PC-3 (cell line): ENCODE results near the gene EXOG. TPM values are rescaled to one million over a fixed set of nuclear protein-coding genes. Genes with fewer than 3 reads are reported as not detected.

ENCODE experiments used
- ATAC-seq: fragments of 200-7000 bp; cut with Tn5 transposase; 2 replicates; pipeline ENCODE4 v1.9.1; 2020; ENCODE audit warnings: mild to moderate bottlenecking, moderate library complexity
- BruUV-seq: library from RNA; stranded (reverse); fragments of 400-500 nt; replicated peaks from 2 replicates; lab custom pipeline; 2021; lab: Mats Ljungman, UMichigan
- CTCF ChIA-PET: fragments of 300-600 bp; sonication (Branson Sonifier 250); formaldehyde crosslinking; loops from one replicate; lab custom pipeline; 2022; ENCODE audit warnings: antibody characterized with exemption; lab: Charles Lee
- POLR2A ChIA-PET: fragments of 300-600 bp; sonication (Branson Sonifier 250); formaldehyde crosslinking; loops from one replicate; lab custom pipeline; 2022; ENCODE audit warnings: antibody characterized with exemption; ENCODE audit not compliant: unreplicated experiment; lab: Charles Lee
- DNase-seq: peaks from one replicate; pipeline ENCODE4 v3.0.0-alpha.2; 2015
- H2AFZ ChIP-seq: fragments of 300-600 bp; sonication (generic); 2 replicates; pipeline ENCODE4 v1.6.0; 2016; ENCODE audit warnings: antibody characterized with exemption, low read length
- H3F3A ChIP-seq: fragments of 300-600 bp; sonication (generic); one replicate; pipeline ENCODE4 v1.6.0; 2017; ENCODE audit warnings: antibody characterized with exemption, low read length, control low read depth, mild to moderate bottlenecking; ENCODE audit not compliant: unreplicated experiment
- H3K27ac ChIP-seq: fragments of 300-600 bp; sonication (generic); 2 replicates; pipeline ENCODE4 v1.5.1; 2016; ENCODE audit warnings: mild to moderate bottlenecking, low read length
- H3K27me3 ChIP-seq: fragments of 300-600 bp; sonication (generic); 2 replicates; pipeline ENCODE4 v1.6.1; 2016; ENCODE audit warnings: low read length, mixed read lengths
- H3K36me3 ChIP-seq: fragments of 300-600 bp; sonication (generic); 2 replicates; pipeline ENCODE4 v1.6.1; 2016; ENCODE audit warnings: low read depth, mixed run types, low read length, mixed read lengths
- H3K4me1 ChIP-seq: fragments of 300-600 bp; sonication (generic); 2 replicates; pipeline ENCODE4 v1.5.1; 2016; ENCODE audit warnings: low read length; ENCODE audit not compliant: insufficient read depth
- H3K4me2 ChIP-seq: fragments of 300-600 bp; sonication (generic); 2 replicates; pipeline ENCODE4 v1.6.0; 2016; ENCODE audit warnings: low read length
- H3K4me3 ChIP-seq: fragments of 300-600 bp; sonication (generic); 2 replicates; pipeline ENCODE4 v1.5.1; 2016; ENCODE audit warnings: mild to moderate bottlenecking, low read length, mixed read lengths
- H3K79me2 ChIP-seq: fragments of 300-600 bp; sonication (generic); 2 replicates; pipeline ENCODE4 v1.6.1; 2017; ENCODE audit warnings: low read length, mixed read lengths
- H3K9ac ChIP-seq: fragments of 300-600 bp; sonication (generic); 2 replicates; pipeline ENCODE4 v1.6.0; 2016; ENCODE audit warnings: mild to moderate bottlenecking, low read length
- H3K9me2 ChIP-seq: fragments of 300-600 bp; sonication (generic); replicated peaks from 2 replicates; pipeline ENCODE4 v1.6.1; 2016; ENCODE audit warnings: mixed run types, low read length, mixed read lengths
- H3K9me3 ChIP-seq: fragments of 300-600 bp; sonication (generic); 2 replicates; pipeline ENCODE4 v1.6.1; 2016; ENCODE audit warnings: low read length, mixed read lengths
- H4K20me1 ChIP-seq: fragments of 300-600 bp; sonication (generic); 2 replicates; pipeline ENCODE4 v1.6.1; 2016; ENCODE audit warnings: low read length, mixed read lengths
- CTCF ChIP-seq: fragments of 300-600 bp; sonication (generic); conservative IDR thresholded peaks from 2 replicates; pipeline ENCODE4 v1.5.1; 2017; ENCODE audit warnings: antibody characterized with exemption, low read depth, mild to moderate bottlenecking, low read length
- EZH2 ChIP-seq: fragments of 300-600 bp; sonication (generic); IDR thresholded peaks from one replicate; pipeline ENCODE4 v1.6.1; 2017; ENCODE audit warnings: antibody characterized with exemption, mild to moderate bottlenecking, low read length; ENCODE audit not compliant: unreplicated experiment
- EZH2phosphoT487 ChIP-seq: fragments of 300-600 bp; sonication (generic); IDR thresholded peaks from 2 replicates; pipeline ENCODE4 v1.6.1; 2018; ENCODE audit warnings: mild to moderate bottlenecking, antibody characterized with exemption, low read length, borderline replicate concordance
- intact Hi-C: fragments of 100-400 bp; cut with micrococcal nuclease; formaldehyde crosslinking; loops from 2 replicates; pipeline ENCODE4 v1.9.0; 2023
- total RNA-seq: library from RNA; depleted of rRNA; stranded (reverse); fragments of >200 nt; gene quantifications from 2 replicates; pipeline ENCODE4 v1.2.3, GENCODE V29; 2014

Gene EXOG
- total RNA-seq, 1 experiment from 2014 or later, result 10.0 TPM

- H3K27ac ChIP-seq, result no peak overlapping the region
- CTCF ChIA-PET, result no interaction called here
- no peak for DNase-seq
- H3K9me2 ChIP-seq, result no peaks in the 10 kb centered on the region
- H2AFZ ChIP-seq, result no peak overlapping the region
- H3K4me1 ChIP-seq, result no peaks in the 10 kb centered on the region
- H3K4me3 ChIP-seq, result no peak overlapping the region
- no peaks in the 10 kb centered on the region for H3K9me3 ChIP-seq
- TF ChIP-seq EZH2 (no peak), CTCF (no peak), EZH2phosphoT487 (no peak)
- H4K20me1 ChIP-seq, result no peaks in the 10 kb centered on the region
- peaks cover 9% of the 10 kb centered on the region; the same call in 1 of the 2 replicates for H3K36me3 ChIP-seq
- no peaks in the 10 kb centered on the region for H3F3A ChIP-seq
- no peak overlapping the region for H3K9ac ChIP-seq
- ATAC-seq, result no peak
- intact Hi-C loops, result no loop called here
- no peaks in the 10 kb centered on the region for H3K79me2 ChIP-seq
- H3K27me3 ChIP-seq, result no peaks in the 10 kb centered on the region
- no peak overlapping the region for H3K4me2 ChIP-seq
- BruUV-seq, result no TSS peak
- POLR2A ChIA-PET, result no interaction called here
Observed at GRCh38 chr3:38533285-38533976, 37.3 kb downstream of the EXOG start.

GRCh38 chr3:38534180-38534579 lies 38.0 kb downstream of the EXOG start:
- intact Hi-C loops, result no loop called here
- no peak overlapping the region for H2AFZ ChIP-seq
- no peaks in the 10 kb centered on the region for H3F3A ChIP-seq
- POLR2A ChIA-PET, result no interaction called here
- ATAC-seq (no peak), DNase-seq (no peak)
- H4K20me1 ChIP-seq, result no peaks in the 10 kb centered on the region
- H3K27me3 ChIP-seq, result no peaks in the 10 kb centered on the region
- no peaks in the 10 kb centered on the region for H3K9me2 ChIP-seq
- no peak overlapping the region for H3K4me3 ChIP-seq
- H3K27ac ChIP-seq, result no peak overlapping the region
- peaks cover 8% of the 10 kb centered on the region; the same call in 1 of the 2 replicates for H3K36me3 ChIP-seq
- H3K9ac ChIP-seq, result no peak overlapping the region
- no peaks in the 10 kb centered on the region for H3K4me1 ChIP-seq
- CTCF ChIA-PET, result no interaction called here
- no peak for TF ChIP-seq CTCF
- TF ChIP-seq EZH2phosphoT487, result no peak
- TF ChIP-seq EZH2, result no peak
- no peaks in the 10 kb centered on the region for H3K79me2 ChIP-seq
- no TSS peak for BruUV-seq
- no peaks in the 10 kb centered on the region for H3K9me3 ChIP-seq
- H3K4me2 ChIP-seq, result no peak overlapping the region

DNA sequence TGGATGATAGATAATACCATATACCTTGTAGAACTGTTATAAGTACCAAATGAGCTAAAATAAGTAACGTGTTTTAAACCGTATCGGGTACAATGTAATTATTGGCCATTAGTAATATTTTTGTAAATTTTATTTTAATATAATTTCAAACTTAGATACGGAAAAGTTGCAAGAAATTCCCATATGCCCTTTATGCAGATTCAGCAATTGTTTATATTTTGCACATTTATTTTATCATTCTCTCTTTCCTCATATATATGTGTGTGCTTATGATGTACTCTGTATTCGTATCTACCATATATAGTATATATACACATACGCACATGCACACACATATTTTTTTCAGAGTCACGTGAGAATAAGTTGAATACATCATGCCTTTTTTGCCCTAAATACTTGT lies 38.5 kb downstream of the EXOG start:
- H4K20me1 ChIP-seq, result no peaks in the 10 kb centered on the region
- peaks cover 8% of the 10 kb centered on the region; the same call in 1 of the 2 replicates for H3K36me3 ChIP-seq
- ChIA-PET POLR2A (no interaction called here), CTCF (no interaction called here)
- no peaks in the 10 kb centered on the region for H3K9me3 ChIP-seq
- no peaks in the 10 kb centered on the region for H3K4me1 ChIP-seq
- no peak for DNase-seq
- H3K4me2 ChIP-seq, result no peak overlapping the region
- no peaks in the 10 kb centered on the region for H3K79me2 ChIP-seq
- no peak overlapping the region for H3K9ac ChIP-seq
- no peaks in the 10 kb centered on the region for H3F3A ChIP-seq
- no peak for TF ChIP-seq EZH2
- TF ChIP-seq EZH2phosphoT487, result no peak
- no peak for TF ChIP-seq CTCF
- H3K4me3 ChIP-seq, result no peak overlapping the region
- no peak overlapping the region for H3K27ac ChIP-seq
- no peaks in the 10 kb centered on the region for H3K9me2 ChIP-seq
- no peak overlapping the region for H2AFZ ChIP-seq
- no peak for ATAC-seq
- intact Hi-C loops, result no loop called here
- no TSS peak for BruUV-seq
- H3K27me3 ChIP-seq, result no peaks in the 10 kb centered on the region
